GM23248 (cell line): ENCODE results near the gene WNT9A. TPM values are rescaled to one million over a fixed set of nuclear protein-coding genes. Genes with fewer than 3 reads are reported as not detected.

Experiments used
- DNase-seq: peaks from one replicate; pipeline ENCODE4 v3.0.0-alpha.2; 2015
- H2AFZ ChIP-seq: fragments of 200-600 bp; sonication (generic); 2 replicates; pipeline ENCODE4 v1.6.1; 2016; ENCODE audit warnings: antibody characterized with exemption
- H3F3A ChIP-seq: fragments of 200-600 bp; sonication (generic); 2 replicates; pipeline ENCODE4 v1.6.1; 2016; ENCODE audit warnings: mild to moderate bottlenecking, antibody characterized with exemption, mixed run types; ENCODE audit not compliant: insufficient read depth
- H3K27ac ChIP-seq: fragments of 200-600 bp; sonication (generic); 2 replicates; pipeline ENCODE4 v1.5.1; 2016; ENCODE audit warnings: mild to moderate bottlenecking
- H3K27me3 ChIP-seq: fragments of 200-600 bp; sonication (generic); replicated peaks from 2 replicates; pipeline ENCODE4 v1.6.1; 2016; ENCODE audit warnings: mild to moderate bottlenecking; ENCODE audit not compliant: insufficient read depth
- H3K36me3 ChIP-seq: fragments of 200-600 bp; sonication (generic); 2 replicates; pipeline ENCODE4 v1.6.1; 2016; ENCODE audit warnings: low read depth, mild to moderate bottlenecking
- H3K4me1 ChIP-seq: fragments of 200-600 bp; sonication (generic); 2 replicates; pipeline ENCODE4 v1.6.1; 2016; ENCODE audit warnings: mild to moderate bottlenecking; ENCODE audit not compliant: insufficient read depth
- H3K4me2 ChIP-seq: fragments of 200-600 bp; sonication (generic); one replicate; pipeline ENCODE4 v1.6.1; 2016; ENCODE audit warnings: mild to moderate bottlenecking; ENCODE audit not compliant: unreplicated experiment
- H3K4me3 ChIP-seq: fragments of 200-600 bp; sonication (generic); 2 replicates; pipeline ENCODE4 v1.5.1; 2016; ENCODE audit warnings: mild to moderate bottlenecking
- H3K79me2 ChIP-seq: fragments of 200-600 bp; sonication (generic); 2 replicates; pipeline ENCODE4 v1.6.1; 2016; ENCODE audit warnings: mild to moderate bottlenecking; ENCODE audit not compliant: insufficient read depth
- H3K9ac ChIP-seq: fragments of 200-600 bp; sonication (generic); 2 replicates; pipeline ENCODE4 v1.6.1; 2016; ENCODE audit warnings: mild to moderate bottlenecking
- H3K9me2 ChIP-seq: fragments of 200-600 bp; sonication (generic); 2 replicates; pipeline ENCODE4 v1.6.1; 2016; ENCODE audit warnings: mixed run types, mild to moderate bottlenecking, moderate library complexity; ENCODE audit not compliant: insufficient read depth
- H3K9me3 ChIP-seq: fragments of 200-600 bp; sonication (generic); one replicate; pipeline ENCODE4 v1.6.1; 2017; ENCODE audit warnings: low read depth
- H4K20me1 ChIP-seq: fragments of 200-600 bp; sonication (generic); 2 replicates; pipeline ENCODE4 v1.6.0; 2016; ENCODE audit not compliant: insufficient read depth
- EZH2 ChIP-seq: fragments of 200-600 bp; sonication (generic); IDR thresholded peaks from 2 replicates; pipeline ENCODE4 v1.6.1; 2018; ENCODE audit warnings: antibody characterized with exemption, mild to moderate bottlenecking; ENCODE audit not compliant: insufficient read depth, poor library complexity, severe bottlenecking
- EZH2phosphoT487 ChIP-seq: fragments of 200-600 bp; sonication (generic); IDR thresholded peaks from 2 replicates; pipeline ENCODE4 v1.6.1; 2018; ENCODE audit warnings: antibody characterized with exemption, moderate library complexity, mild to moderate bottlenecking, low read depth; ENCODE audit not compliant: insufficient read depth
- WGBS, 2 experiments: methylation state at CpG; one replicate each; pipeline ENCODE4 v1.1.6; 2015 to 2017; ENCODE audit warnings: low lambda C conversion rate in 2 of 2, low coverage in 1 of 2; ENCODE audit errors: missing lambda C conversion rate in 2 of 2; 5-methylcytosine and 5-hydroxymethylcytosine counted together
- in situ Hi-C: fragments of 300-500 bp; cut with MboI; formaldehyde crosslinking; loops from 2 replicates; pipeline ENCODE4 v1.15.0; 2020
- polyA plus RNA-seq: library from polyadenylated mRNA; unstranded; fragments of >200 nt; fragmentation: Nextera tagmentation; extraction: Ambion mirVana; gene quantifications from 2 replicates; pipeline ENCODE4 v1.2.1, GENCODE V29; 2016
- total RNA-seq: library from RNA; depleted of rRNA; stranded (reverse); fragments of >200 nt; shearing (Covaris generic); gene quantifications from 2 replicates; pipeline ENCODE4 v1.2.3, GENCODE V29; 2014

The WNT9A gene
- total and polyA plus RNA-seq, 2 experiments from 2014 or later, result 0.29 to 2.1 TPM

GRCh38 chr1:227929751-227930472 is 17.8 kb downstream of the WNT9A start:
- 80 to 84% methylated on average over 17 of the region's 17 CpGs for WGBS, 2 experiments
- no peaks in the 10 kb centered on the region for H3K79me2 ChIP-seq
- TF ChIP-seq EZH2 (no peak), EZH2phosphoT487 (no peak)
- no peaks in the 10 kb centered on the region for H4K20me1 ChIP-seq
- H3K9me3 ChIP-seq, result no peaks in the 10 kb centered on the region
- H3K9me2 ChIP-seq, result no peaks in the 10 kb centered on the region
- no peaks in the 10 kb centered on the region for H3K36me3 ChIP-seq
- no peaks in the 10 kb centered on the region for H3K4me1 ChIP-seq
- no peak overlapping the region for H3K27ac ChIP-seq
- no peak for DNase-seq
- H3F3A ChIP-seq, result peaks cover 14% of the 10 kb centered on the region
- no peak overlapping the region for H3K9ac ChIP-seq
- H2AFZ ChIP-seq, result no peak overlapping the region
- H3K4me2 ChIP-seq, result no peak overlapping the region
- in situ Hi-C loops, result loop anchor here (25.0 kb wide), 1 partner anchor 443 kb away; no protein-coding TSS in a partner anchor
- H3K4me3 ChIP-seq, result no peak overlapping the region
- no peaks in the 10 kb centered on the region for H3K27me3 ChIP-seq

GRCh38 chr1:227928811-227929375 is 18.8 kb downstream of the WNT9A start:
- WGBS, 2 experiments, result 82% methylated on average over 12 of the region's 12 CpGs

GRCh38 chr1:227927971-227928741 is 19.6 kb downstream of the WNT9A start:
- Histone ChIP-seq H3K27me3 (no peaks in the 10 kb centered on the region), H3K36me3 (no peaks in the 10 kb centered on the region), H3K27ac (no peak overlapping the region), H4K20me1 (no peaks in the 10 kb centered on the region), H3K9ac (no peak overlapping the region), H3K4me3 (no peak overlapping the region), H3K9me3 (no peaks in the 10 kb centered on the region), H3K9me2 (no peaks in the 10 kb centered on the region), H3K4me1 (no peaks in the 10 kb centered on the region), H2AFZ (no peak overlapping the region), H3K4me2 (no peak overlapping the region), H3F3A (no peaks in the 10 kb centered on the region; the same call in 1 of the 2 replicates), H3K79me2 (no peaks in the 10 kb centered on the region)
- no peak for DNase-seq
- TF ChIP-seq EZH2 (no peak), EZH2phosphoT487 (no peak)
- in situ Hi-C loops, result loop anchor here (25.0 kb wide), 1 partner anchor 441 kb away; no protein-coding TSS in a partner anchor
- 58 to 67% methylated on average over 9 to 11 of the region's 11 CpGs for WGBS, 2 experiments

More at GRCh38 chr1:227928811-227929375, 18.8 kb downstream of the WNT9A start:
- no peaks in the 10 kb centered on the region for H4K20me1 ChIP-seq
- H3F3A ChIP-seq, result peaks cover 4% of the 10 kb centered on the region
- no peaks in the 10 kb centered on the region for H3K9me2 ChIP-seq
- no peaks in the 10 kb centered on the region for H3K79me2 ChIP-seq
- H3K9ac ChIP-seq, result no peak overlapping the region
- DNase-seq, result no peak
- no peaks in the 10 kb centered on the region for H3K27me3 ChIP-seq
- TF ChIP-seq EZH2phosphoT487, result no peak
- no peak for TF ChIP-seq EZH2
- no peak overlapping the region for H3K27ac ChIP-seq
- no peaks in the 10 kb centered on the region for H3K9me3 ChIP-seq
- in situ Hi-C loops, result loop anchor here (25.0 kb wide), 1 partner anchor 442 kb away; no protein-coding TSS in a partner anchor
- H3K36me3 ChIP-seq, result no peaks in the 10 kb centered on the region
- H2AFZ ChIP-seq, result no peak overlapping the region
- no peak overlapping the region for H3K4me3 ChIP-seq
- no peaks in the 10 kb centered on the region for H3K4me1 ChIP-seq
- H3K4me2 ChIP-seq, result no peak overlapping the region
